A673 (cell line): ENCODE measurements around the gene EXOC5.

ENCODE experiments used
- CTCF ChIP-seq: fragments of 300-800, 200-600 bp; sonication (generic); conservative IDR thresholded peaks from 2 replicates; pipeline ENCODE4 v1.5.1; 2017; ENCODE audit warnings: low read depth, mild to moderate bottlenecking, antibody characterized with exemption, low read length, moderate library complexity, mixed read lengths
- EZH2 ChIP-seq: fragments of 200-600 bp; sonication (generic); IDR thresholded peaks from 2 replicates; pipeline ENCODE4 v1.6.1; 2017; ENCODE audit warnings: borderline replicate concordance, low read depth, mild to moderate bottlenecking, mixed read lengths, antibody characterized with exemption, low read length; ENCODE audit not compliant: poor library complexity, severe bottlenecking

GRCh38 chr14:57268161-57269069, at the start of gene EXOC5, which contains the start of gene AP5M1:
- TF ChIP-seq CTCF (0 out of 2 replicates have a peak, but pooled peaks have one; percentile 1), EZH2 (no peak)
